ENCODE results near the gene TMEM238L.

TMEM238L gene

DNA sequence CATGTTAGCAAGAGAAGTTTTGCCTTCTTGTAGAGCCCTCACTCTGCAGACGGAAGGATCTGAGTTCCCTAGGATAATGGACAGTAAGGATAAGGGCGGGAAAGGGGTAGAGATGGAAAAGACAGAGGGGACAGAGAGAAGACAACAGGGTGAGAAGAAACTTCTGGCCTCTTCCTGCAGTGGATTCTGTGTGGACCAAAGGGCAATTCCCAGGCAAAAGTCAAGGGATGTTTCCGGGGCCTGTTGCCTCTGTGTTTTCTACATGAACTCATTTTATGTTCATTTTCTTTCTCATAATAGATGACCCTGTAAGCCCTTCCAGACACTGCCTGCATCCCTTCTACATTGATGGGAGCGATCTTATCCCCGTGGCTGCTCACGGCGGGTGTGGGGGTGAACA, 647 bp upstream of the TMEM238L start:
- DNase-seq (ENCODE audit: low read depth, low spot score) = no peak

DNA sequence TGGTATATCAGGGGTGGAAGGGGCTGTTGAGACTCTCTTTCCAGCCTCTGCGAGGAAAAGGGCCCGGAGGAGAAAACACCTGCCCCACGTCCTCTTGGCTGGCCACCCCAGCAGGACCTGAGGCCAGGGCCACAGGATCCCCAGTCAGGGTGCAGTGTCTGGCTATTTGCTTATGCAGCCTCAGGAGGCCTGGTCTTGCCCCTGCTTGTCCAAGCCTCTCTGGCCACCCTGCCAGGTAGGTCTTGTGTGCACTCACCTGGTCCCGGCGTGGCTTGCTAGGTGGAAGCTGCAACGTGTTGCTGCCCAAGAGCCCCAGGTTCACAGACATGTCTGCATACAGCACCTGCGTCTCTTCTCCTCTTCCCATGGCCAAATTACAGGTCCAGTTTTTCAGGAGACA, 549 bp downstream of the TMEM238L start:
- DNase-seq (ENCODE audit: low read depth, low spot score) = no peak

DNA sequence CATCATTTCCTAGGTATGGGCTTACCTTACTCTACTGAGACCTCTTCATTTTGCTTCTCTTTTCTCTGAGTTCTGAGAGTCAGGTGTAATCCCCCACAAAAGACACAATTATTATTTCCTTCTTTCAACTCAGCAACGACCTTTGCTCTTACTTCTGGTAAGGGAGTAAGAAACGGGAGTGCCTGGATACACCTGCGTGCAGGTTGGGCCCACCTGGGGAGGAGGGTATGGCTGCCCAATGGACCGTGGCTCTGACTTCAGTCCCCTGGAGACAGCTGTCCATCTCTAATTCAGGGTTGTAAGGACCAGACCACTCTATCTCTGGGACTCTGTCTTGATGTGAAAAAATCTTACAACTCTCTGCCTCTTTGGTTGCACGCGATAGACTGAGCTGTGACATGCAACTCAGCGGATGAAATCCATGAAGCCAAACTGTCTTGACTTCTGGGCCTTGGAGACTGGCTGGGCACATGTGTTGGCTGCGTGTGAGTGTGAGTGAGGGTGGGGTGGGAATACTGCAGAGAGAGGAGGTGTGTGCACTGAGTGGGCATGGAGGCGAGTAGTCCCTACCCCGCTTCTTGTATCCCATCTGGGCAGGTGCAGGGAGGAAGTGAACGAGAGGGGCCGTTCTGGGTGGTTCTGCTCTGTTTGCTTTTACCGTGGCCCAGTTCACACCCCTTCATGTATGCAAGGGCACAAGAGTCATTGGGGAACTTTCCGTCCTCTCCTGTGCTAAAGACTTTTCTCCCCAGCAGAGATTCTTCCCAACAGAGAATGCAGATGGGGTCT, 1.2 kb downstream of the TMEM238L start:
- DNase-seq (ENCODE audit: low read depth, low spot score) = no peak

DNA sequence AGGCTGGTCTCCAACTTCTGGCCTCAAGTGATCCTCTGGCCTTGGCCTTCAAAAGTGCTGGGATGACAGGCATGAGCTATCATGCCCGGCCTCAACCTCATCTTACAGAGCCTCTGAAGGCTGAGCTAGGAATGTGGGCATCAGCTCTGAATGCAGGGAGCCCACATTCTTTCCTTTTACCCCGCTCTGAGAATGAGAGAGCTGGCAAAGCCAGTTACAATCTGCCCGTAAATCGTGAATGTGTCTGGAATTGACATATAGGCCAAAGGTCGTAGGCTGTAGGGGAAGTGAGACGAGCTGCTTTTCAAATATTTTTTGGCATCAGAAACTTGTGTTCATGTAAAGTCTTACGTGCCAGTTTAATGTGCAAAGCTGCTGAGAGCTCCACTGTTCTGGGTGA, 4.5 kb downstream of the TMEM238L start:
- no peak for DNase-seq (ENCODE audit: low read depth, low spot score)

DNA sequence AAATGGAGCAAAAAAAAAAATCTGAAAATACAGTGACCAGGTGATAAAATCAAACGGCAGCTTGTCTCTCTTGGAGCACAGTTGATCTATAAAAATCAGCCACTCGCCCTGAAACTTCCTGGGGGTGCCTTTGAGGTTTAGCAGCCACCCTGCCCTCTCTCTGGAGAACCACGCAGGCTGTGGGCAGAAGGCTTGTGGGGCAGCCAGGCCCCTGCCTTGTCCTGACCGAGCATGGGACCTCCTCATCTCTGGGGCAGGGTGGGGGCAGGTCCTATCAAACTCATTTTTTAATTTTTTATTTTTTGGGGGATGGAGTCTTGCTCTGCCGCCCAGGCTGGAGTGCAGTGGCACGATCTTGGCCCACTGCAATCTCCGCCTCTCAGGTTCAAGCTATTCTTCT, 5.0 kb downstream of the TMEM238L start:
- DNase-seq (ENCODE audit: low read depth, low spot score) = no peak

DNA sequence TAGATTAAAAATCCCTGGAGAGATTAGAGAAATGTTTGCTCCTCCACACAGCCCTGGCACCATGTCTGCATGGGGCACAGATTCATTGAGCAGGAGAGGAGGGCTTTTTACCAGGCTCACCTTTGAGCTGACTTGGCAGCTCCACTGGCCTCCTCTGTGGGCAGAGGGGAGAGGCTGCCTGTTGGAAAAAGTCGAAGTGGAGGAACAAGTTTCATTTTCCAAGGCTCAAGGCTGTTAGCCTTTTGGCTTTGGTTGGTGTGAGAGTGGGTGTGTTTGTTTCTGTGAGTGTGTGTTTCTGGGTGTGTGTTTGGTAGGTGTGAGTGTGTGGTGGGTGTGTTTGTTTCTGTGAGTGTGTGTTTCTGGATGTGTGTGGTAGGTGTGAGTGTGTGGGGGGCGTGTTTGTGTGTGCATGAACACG, 5.6 kb downstream of the TMEM238L start:
- no peak for DNase-seq (ENCODE audit: low read depth, low spot score)

DNA sequence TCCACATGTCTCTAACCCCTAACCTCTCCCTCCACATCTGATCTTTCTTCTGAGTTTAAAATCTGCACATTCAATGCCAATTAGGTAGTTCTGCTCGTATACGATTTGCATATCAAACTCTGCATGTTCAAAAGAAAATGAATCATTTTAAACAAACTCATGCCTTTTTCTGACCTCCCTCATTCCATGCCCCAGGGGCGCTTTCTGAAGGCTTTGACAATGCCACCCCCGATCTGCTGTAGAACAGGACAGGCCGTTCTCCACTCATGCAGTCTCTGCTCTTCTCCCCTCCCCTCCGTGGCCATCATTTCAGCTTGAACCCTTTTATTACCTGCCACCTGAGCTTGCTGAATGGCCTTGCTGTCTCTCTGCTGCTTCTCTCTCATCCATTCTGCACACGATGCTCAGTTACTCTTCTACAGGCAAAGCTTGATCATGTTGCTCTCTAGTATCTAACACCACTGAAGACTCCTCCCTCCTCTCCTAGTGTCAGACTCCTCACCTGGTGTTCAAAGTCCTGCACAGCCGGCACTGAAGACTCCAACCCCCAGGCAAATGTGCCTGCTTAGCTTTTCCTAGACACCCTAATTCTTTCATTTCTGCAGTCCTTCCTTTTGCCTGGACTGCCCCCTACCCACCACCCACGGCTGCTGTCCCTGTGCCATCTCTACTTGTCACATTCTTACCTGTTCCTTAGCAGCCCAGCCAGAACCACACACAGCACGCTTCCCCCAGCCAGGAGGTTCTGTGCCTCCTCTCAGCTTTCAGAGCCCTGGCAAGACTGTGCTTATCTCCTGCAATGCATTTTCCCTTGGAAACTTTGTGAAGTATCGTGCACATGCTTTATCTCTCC, 6.2 kb downstream of the TMEM238L start:
- DNase-seq (ENCODE audit: low read depth, low spot score) = no peak

DNA sequence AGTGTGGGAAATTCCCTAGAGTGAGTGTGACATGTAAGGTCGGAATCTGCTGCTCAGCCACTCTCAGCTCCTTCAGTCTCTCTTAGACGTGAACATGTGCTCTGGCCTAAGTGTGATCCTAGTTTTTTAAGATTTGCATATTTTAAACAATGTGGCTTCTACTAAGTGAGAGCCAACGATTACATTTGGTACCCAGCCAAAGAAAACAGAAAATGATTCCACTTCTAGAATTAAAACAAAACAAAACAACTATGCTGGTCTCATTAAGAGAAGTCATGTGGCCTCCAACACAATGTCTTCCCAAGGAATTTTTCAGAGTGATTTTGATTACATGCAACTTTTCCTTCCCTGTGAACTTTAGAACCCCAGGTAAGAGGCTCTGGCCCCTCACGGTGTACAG, 10.1 kb downstream of the TMEM238L start:
- DNase-seq (ENCODE audit: low read depth, low spot score) = no peak

DNA sequence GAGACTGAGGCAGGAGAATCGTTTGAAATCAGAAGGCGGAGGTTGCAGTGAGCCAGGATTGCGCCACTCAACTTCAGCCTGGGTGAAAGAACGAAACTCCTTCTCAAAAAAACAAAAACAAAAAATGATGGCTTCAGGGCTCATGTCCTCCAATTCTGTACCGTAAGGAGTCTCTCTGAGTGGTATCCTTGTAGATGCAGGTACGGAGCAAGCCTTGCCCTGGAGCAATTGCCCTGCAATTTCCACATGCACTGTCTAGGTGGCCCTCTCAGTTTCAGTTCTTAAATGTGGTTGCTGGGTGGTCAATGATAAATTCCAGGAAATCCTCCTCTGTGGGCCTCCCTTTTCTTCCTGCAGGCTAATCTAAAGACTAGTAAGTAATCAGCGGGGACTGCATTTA, 10.6 kb downstream of the TMEM238L start:
- no peak for DNase-seq (ENCODE audit: low read depth, low spot score)

DNA sequence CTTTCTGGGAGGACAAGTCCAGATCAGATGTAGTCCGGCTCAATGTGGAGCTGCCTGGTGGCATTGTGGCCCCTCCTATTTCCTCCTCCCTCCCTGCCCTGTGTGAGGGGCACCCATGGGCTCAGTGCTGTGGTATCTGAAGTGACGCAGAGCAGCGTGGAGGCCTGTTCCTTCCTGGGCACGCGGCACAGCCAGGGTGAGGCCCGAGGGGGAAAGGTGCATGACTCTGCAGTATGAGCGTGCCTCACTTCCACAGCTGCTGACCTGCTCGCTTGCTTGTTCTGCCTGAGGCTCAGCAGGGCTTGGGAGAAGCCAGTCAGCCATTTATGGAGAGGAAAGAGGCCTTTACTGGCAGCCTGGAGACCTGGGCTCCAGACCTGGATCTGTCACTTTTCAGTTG, 11.7 kb downstream of the TMEM238L start:
- DNase-seq (ENCODE audit: low read depth, low spot score) = no peak

DNA sequence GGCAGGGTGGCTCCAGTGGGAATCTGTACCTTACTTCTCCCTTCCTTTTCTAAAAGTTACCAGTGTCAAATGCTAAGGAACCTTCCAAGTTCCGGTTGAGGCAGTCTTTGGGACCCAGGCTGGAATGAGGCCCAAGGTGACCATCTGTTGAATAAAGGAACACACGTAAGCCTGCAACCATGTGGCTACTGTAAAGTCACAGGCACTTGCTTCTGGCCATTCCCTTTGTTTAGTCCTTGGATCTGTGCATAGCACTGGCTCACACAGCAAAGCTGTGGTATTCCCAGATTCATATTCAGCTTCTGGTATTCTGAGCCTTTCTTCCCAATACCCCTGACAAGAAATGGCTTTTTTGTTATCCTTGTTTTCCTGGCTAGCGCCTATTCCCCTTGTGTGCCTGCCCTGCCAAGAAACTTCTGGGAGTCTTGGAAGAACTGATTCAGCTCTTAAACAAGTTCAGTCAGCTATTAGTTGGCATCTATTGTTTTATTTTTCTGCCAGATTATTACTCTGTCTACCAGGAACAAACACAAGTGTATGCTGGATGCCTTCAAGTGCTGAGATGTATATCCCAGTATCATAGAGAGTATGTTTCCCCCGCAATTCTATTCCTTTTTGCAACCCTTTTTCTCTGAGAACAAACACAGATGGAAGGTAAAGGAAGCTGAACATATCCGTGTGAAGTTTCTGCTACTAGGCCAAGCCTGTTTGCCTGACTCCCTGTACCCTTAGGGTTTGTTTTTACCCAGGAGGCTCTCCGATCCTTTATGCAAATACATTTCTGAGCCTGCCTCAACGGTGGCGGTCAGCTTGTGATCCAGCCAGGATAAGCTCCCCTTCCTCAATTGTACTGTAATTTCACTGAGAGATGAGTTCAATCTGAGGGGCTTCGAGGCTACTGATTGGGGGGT, 13.2 kb downstream of the TMEM238L start:
- no peak for DNase-seq (ENCODE audit: low read depth, low spot score)

DNA sequence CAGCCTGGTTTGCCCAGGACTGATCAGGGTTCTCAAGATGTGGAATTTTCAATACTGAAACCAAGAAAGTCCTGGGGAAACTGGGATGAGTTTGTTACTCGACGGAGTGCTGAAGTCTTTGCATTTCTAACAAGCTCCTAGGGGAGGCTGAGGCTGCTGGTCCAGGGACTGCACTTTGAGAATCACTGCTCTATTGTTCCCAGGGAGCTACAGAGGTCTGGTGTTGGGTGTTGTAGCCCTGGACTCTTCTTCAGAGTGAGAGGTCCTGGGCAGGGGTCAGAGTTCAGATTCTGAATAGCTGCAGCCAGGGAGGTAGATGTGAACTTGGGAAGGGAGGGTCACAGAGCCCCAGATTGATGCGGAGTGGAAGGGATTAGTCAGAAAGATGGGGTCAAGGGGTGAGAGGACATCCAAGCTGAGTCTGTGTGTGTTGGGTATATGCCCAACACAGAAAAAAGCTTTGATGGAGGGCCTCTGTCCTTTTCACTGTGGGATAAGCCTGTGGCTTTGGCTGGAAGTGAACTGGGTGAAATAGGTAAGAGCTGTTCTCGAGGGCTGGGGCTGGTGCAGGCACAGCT, 14.1 kb downstream of the TMEM238L start:
- DNase-seq (ENCODE audit: low read depth, low spot score) = no peak

DNA sequence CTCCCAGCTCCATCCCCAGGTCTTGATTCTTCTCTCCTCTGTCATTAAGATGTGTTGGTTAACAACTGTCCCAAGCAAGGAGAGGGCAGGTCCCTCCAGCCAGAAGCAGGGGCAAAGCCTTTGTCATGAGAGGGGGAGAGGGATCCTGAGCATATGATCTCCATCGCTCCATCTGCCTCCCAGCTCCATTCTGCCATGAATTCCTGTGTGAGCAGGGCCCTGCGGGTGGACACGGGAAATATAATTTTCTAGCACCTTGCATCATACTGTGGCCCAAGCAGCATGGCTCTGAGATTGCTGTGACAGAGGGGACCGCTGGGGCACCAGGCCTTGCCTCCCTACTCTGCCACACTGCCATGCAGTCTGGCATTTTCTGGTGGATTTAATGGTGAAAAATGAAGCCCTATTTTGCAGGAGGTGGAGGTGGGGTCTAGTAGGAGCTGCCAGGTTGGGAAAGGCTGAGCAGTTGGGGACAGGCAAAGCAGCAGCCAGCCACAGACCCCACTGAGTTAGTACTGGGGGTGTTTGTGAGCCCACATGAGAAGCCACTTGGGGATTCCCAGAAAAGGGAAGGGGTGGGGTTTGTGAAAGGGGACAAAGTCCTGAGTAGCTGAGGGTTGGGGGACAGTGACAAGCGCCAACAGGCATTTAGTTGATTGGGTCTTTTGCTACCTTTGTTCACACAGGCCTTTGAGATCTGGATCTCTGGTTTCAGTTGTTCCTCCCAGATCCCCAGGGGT, 16.4 kb downstream of the TMEM238L start:
- no peak for DNase-seq (ENCODE audit: low read depth, low spot score)

DNA sequence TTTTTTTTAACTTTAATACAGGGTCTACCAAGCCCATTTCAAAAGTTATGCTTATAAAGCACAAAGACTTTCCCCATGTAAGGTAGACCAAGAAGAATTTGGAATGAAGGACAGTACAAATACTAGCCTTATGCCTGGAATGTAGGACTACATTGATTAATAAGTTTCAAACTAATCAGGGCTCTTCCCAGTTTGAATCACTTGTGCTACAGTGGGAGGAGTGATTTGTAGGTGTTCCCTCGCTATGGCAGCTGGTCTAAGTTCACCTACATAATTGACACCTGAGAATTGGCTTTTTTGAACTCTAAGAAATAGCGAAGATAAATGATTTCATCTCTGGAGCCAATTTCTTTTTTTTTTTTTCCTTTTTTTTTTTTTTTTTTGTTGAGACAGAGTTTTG, 18.6 kb downstream of the TMEM238L start:
- no peak for DNase-seq (ENCODE audit: low read depth, low spot score)

DNA sequence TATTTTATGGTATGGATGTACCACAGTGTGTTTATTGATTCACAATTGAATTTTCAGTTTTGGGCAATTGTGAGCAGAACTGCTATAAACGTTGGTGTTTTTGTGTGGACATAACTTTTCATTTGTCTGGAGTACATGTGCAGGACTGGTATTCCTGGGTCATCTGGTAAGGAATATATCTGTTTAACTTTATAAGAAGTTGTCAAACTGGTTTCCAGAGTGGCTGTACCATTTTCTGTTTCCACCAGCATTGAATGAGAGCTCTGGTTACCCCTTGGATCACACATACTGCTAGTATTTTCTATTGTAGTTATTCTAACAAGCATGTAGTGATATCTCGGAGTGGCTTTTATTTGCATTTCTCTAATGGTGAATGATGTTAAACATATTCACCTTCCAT, 24.3 kb downstream of the TMEM238L start:
- no peak for DNase-seq (ENCODE audit: low read depth, low spot score)

DNA sequence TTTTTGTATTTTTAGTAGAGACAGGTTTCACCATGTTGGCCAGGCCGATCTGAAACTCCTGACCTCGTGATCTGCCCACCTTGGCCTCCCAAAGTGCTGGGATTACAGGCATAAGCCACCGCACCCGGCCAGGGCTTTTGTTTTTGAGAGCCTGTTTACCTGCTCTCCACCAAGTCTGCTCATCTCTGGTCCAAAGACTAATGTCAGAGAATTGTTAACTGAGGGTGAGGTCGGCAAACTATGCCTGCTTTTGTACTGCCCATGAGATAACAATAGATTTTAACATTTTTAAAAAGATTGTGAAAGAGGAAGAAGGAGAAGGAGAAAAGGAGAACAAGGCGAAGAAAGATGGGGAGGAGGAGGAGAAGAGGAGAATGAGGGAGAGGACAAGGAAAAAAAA, 26.0 kb downstream of the TMEM238L start:
- no peak for DNase-seq (ENCODE audit: low read depth, low spot score)

DNA sequence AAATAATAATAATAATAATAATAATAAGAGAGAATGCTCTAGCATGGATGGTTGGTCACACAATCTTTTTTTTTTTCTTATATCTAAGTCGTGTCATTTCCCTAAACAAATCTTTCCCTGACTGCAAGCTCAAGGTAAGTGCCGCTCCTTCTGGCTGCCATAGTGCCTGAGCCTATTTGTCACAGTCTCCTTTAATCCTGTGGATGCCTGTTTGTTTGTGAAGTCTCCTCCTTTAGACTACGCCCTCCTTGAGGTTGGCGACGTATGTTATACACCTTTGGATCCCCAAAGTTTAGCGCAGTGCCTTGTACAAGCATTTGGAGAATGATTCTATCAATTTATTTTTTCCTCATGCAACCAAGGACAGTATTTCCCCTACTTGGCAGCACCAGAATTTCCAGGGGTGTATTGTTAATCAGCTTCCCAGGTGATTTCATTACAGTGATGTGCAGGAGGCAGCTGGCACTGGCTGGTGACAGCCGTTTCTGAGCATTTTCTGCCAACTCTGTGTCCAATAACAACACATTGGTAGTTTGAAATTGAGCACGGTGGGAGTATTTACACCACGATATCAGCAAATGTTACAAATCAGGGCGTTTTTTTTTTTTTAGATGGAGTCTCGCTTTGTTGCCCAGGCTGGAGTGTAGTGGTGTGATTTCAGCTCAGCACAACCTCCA, 26.6 kb downstream of the TMEM238L start:
- no peak for DNase-seq (ENCODE audit: low read depth, low spot score)

DNA sequence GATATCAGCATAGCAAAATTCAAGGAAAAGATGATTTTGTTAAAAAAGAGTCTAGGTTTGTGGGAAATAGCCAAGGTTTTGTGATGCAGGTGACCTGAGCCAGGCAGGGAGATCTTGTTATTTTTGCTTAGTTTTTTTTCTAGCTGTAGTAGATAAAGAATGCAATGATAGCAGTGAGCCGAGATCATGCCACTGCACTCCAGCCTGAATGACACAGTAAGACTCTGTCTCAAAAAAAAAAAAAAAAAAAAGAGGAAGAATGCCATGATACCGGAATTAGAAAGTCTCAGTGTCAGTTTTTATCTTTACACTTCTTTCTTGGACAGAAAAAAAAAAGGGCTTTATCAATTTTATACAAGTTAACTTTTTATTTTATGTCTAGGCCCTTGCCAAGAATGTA, 27.5 kb downstream of the TMEM238L start:
- DNase-seq (ENCODE audit: low read depth, low spot score) = no peak

DNA sequence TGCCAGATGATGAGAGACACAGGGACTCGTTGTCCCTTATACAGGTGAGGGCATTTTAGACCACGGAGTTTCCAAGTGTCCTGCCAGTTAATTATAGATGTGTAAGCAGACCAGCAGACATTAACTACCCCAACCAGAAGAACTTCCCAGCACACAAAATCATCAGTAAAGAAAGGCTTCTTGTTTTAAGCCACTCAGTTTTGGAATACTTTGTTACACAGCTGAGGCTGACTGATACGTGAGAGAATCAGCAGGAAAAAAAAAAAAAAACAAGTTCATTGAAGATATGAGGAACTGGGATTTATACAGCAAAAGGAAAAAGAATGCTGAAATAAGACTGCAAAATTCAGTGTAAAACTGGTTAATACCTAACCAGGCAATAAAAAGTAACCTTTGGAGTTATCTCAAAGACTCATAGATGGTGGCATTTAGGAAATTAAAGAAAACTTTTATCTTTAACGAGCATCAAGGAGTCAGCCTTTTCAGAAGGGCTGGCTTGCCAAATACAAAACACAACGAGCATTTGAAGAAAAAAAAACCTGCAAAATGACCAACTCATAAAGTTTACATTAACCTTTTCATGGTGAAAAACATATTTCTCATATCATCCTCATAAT, 28.1 kb downstream of the TMEM238L start:
- DNase-seq (ENCODE audit: low read depth, low spot score) = no peak

DNA sequence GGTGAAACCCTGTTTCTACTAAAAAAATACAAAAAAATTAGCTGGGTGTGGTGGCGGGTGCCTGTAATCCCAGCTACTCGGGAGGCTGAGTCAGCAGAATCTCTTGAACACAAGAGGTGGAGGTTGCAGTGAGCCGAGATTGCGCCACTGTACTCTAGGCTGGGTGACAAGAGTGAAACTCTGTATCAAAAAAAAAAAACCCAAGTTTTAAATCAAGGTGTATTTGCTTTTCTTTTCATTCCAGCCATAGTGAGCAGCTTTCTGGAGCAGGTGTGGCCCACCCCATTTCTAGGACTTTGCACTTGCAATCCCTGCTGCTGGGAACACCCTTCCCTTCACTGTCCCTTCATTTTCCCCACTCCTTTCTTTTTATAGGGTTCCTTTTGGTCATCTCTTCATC, 28.8 kb downstream of the TMEM238L start:
- no peak for DNase-seq (ENCODE audit: low read depth, low spot score)

Measured in activated CD4-positive, CD25-positive, alpha-beta regulatory T cell treated with anti-CD3 and anti-CD28 coated beads, Interleukin-2, amount 50 U/mL, for 16 hours (primary cell).